Activated B cell treated with CpG ODN at 0.5 μM for 24 hours (primary cell): ENCODE data around the gene TP53I11. TPM values are rescaled to one million over a fixed set of nuclear protein-coding genes. Genes with fewer than 3 reads are reported as not detected.
A peak's percentile ranks its signal among the peaks of the same experiment; 100 is the strongest.

ENCODE experiments used
- ATAC-seq: fragments of 200-7000 bp; cut with Tn5 transposase; one replicate; pipeline ENCODE4 v1.10.0; 2021; ENCODE audit warnings: low read depth, mild to moderate bottlenecking, moderate library complexity
- CTCF ChIA-PET: fragments of 350-600 bp; sonication (Branson Sonifier 250); formaldehyde crosslinking; loops from one replicate; lab custom pipeline; 2021; ENCODE audit warnings: antibody characterized with exemption; lab: Charles Lee
- POLR2A ChIA-PET: fragments of 350-600 bp; sonication (Branson Sonifier 250); formaldehyde crosslinking; loops from one replicate; lab custom pipeline; 2021; ENCODE audit warnings: antibody characterized with exemption; lab: Charles Lee
- DNase-seq: peaks from one replicate; pipeline ENCODE4 v3.0.0; 2022
- H3K27ac Mint-ChIP-seq: one replicate; pipeline ENCODE4 v1.8.0; 2020; ENCODE audit warnings: mixed read lengths
- H3K27me3 Mint-ChIP-seq: one replicate; pipeline ENCODE4 v1.8.0; 2021; ENCODE audit warnings: mixed read lengths
- H3K36me3 Mint-ChIP-seq: one replicate; pipeline ENCODE4 v1.8.0; 2021; ENCODE audit warnings: low read depth, mixed read lengths
- H3K4me1 Mint-ChIP-seq: one replicate; pipeline ENCODE4 v1.8.0; 2021; ENCODE audit warnings: mixed read lengths
- H3K4me3 Mint-ChIP-seq: one replicate; pipeline ENCODE4 v1.8.0; 2020; ENCODE audit warnings: mild to moderate bottlenecking, mixed read lengths
- H3K9me3 Mint-ChIP-seq: one replicate; pipeline ENCODE4 v1.8.0; 2020; ENCODE audit warnings: mixed read lengths
- intact Hi-C: fragments of 100-400 bp; cut with micrococcal nuclease; formaldehyde crosslinking; loops from one replicate; pipeline ENCODE4 v1.15.1; 2024
- total RNA-seq: library from RNA; stranded (reverse); gene quantifications from 2 replicates; pipeline ENCODE4 v1.2.3, GENCODE V29; 2022
- TF ChIP-seq, protein P1 (sequence below): fragments of 200-600 bp; IDR thresholded peaks from one replicate; pipeline ENCODE4 v1.8.0; 2022; ENCODE audit warnings: antibody characterized with exemption, mild to moderate bottlenecking

Gene TP53I11
- total RNA-seq, 1 donor from 2014 or later, result 175 TPM

GRCh38 chr11:44940404-44940803, 10.3 kb downstream of the TP53I11 start:
- Mint-ChIP-seq H3K9me3 (no peaks in the 10 kb centered on the region), H3K27ac (no peak overlapping the region), H3K4me1 (peaks cover 66% of the 10 kb centered on the region), H3K27me3 (no peaks in the 10 kb centered on the region), H3K4me3 (no peak overlapping the region), H3K36me3 (peaks cover 32% of the 10 kb centered on the region)
- intact Hi-C loops, result loop anchor here (5.0 to 10.0 kb wide), 3 partner anchors 37 to 1764 kb away; partner anchors contain the start of genes ARHGAP1, SLC35C1 and ZNF408
- no peak for ATAC-seq
- TF ChIP-seq, protein P1, sequence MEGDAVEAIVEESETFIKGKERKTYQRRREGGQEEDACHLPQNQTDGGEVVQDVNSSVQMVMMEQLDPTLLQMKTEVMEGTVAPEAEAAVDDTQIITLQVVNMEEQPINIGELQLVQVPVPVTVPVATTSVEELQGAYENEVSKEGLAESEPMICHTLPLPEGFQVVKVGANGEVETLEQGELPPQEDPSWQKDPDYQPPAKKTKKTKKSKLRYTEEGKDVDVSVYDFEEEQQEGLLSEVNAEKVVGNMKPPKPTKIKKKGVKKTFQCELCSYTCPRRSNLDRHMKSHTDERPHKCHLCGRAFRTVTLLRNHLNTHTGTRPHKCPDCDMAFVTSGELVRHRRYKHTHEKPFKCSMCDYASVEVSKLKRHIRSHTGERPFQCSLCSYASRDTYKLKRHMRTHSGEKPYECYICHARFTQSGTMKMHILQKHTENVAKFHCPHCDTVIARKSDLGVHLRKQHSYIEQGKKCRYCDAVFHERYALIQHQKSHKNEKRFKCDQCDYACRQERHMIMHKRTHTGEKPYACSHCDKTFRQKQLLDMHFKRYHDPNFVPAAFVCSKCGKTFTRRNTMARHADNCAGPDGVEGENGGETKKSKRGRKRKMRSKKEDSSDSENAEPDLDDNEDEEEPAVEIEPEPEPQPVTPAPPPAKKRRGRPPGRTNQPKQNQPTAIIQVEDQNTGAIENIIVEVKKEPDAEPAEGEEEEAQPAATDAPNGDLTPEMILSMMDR, result no peak
- POLR2A ChIA-PET, result interaction anchor here (0.8 to 1.7 kb wide), 4 partner anchors 10 to 165 kb away, joined by 3 to 8 read pairs (median 4); partner anchors contain the start of gene TP53I11
- CTCF ChIA-PET, result interaction anchor here (0.7 to 24.5 kb wide), 8 partner anchors 9 to 164 kb away, joined by 3 to 1010 read pairs (median 4); partner anchors contain the start of gene TP53I11
- DNase-seq, result no peak

DNA sequence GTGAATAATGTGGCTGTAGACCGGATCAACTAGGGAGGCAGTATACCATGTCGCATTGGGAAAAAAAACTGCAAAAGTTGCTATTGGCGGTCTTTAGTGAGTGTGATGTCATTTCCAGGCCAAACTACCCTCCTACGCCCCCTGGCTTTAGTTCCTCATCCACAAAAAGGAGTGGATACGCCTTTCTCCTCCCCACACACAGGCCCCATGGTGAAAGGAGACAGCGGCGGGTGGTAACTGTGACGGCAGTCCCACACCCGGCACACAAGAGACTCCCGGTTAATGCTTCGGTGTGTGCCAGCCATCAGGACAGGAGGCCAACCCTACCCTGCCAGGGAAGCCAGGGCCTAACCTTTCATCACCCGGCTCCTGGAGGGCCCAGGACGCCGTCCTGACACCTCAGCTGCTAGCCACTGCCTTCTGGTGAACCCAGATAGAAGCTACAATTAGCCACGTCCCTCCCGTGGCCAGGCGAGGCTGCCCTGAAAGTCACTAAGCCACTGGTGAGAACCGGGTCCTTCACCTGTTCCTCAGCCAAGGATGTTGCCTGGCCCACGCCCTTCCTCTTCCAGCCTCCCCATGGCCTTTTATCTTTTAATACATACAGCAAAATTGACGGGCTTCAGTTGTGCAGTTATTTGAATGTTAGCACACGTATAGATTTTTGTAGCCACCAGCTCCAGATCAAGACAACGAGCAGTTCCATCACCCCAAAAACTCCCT, 10.8 kb downstream of the TP53I11 start:
- intact Hi-C loops, result loop anchor here (5.0 to 10.0 kb wide), 3 partner anchors 37 to 1765 kb away; partner anchors contain the start of genes ARHGAP1, SLC35C1 and ZNF408
- TF ChIP-seq, protein P1, result no peak
- H3K4me3 Mint-ChIP-seq, result no peak overlapping the region
- ChIA-PET POLR2A (interaction anchor here (0.8 to 1.7 kb wide), 3 partner anchors 10 to 166 kb away, joined by 3 to 8 read pairs (median 3); no protein-coding TSS in a partner anchor), CTCF (interaction anchor here (1.0 to 24.5 kb wide), 5 partner anchors 9 to 165 kb away, joined by 3 to 1010 read pairs (median 4); no protein-coding TSS in a partner anchor)
- DNase-seq (no peak), ATAC-seq (no peak)
- peaks cover 37% of the 10 kb centered on the region for H3K36me3 Mint-ChIP-seq
- no peaks in the 10 kb centered on the region for H3K27me3 Mint-ChIP-seq
- H3K27ac Mint-ChIP-seq, result peak overlapping the region; percentile 24
- no peaks in the 10 kb centered on the region for H3K9me3 Mint-ChIP-seq
- peaks cover 60% of the 10 kb centered on the region for H3K4me1 Mint-ChIP-seq

DNA sequence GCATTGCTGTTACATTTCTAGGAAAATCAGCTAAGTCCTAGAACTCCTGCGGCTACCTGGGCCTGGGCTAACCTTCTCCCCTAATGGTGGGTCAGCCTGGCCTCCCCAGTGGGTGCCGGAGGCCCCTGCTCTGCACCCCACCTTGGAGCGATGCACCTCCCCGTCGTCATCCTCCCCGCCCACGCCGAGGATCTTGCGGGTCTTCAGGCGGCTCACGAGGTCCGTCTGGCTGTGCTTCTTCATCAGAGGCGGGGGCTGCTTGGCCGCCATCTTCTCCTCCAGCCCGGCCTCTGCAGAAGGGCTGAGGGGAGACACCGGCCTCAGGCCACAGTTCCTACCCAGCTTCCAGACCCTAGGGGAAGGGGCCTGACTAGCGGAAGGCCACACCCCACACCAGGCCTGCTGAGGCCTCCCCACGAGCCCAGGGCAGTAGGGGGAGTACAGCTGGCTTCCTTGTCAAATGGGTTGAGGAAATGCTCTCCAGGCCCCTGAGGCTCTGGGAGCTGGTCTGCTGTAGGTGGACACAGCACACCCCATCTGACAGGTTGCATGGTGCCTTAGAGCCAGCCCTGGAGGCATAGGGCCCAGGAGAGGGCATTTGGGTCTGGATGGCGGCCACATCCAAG, 12.5 kb downstream of the TP53I11 start:
- CTCF ChIA-PET, result interaction anchor here (2.5 to 24.5 kb wide), 4 partner anchors 9 to 166 kb away, joined by 25 to 1010 read pairs (median 52); no protein-coding TSS in a partner anchor
- peaks cover 51% of the 10 kb centered on the region for H3K36me3 Mint-ChIP-seq
- peaks cover 44% of the 10 kb centered on the region for H3K4me1 Mint-ChIP-seq
- no peak for ATAC-seq
- H3K27ac Mint-ChIP-seq, result no peak overlapping the region
- no peak for DNase-seq
- intact Hi-C loops, result no loop called here
- no peaks in the 10 kb centered on the region for H3K9me3 Mint-ChIP-seq
- no peak overlapping the region for H3K4me3 Mint-ChIP-seq
- no peaks in the 10 kb centered on the region for H3K27me3 Mint-ChIP-seq
- POLR2A ChIA-PET, result interaction anchor here (1.0 to 3.1 kb wide), 3 partner anchors 88 to 165 kb away, joined by 3 to 72 read pairs (median 5); no protein-coding TSS in a partner anchor
- TF ChIP-seq, protein P1, result no peak

GRCh38 chr11:44936951-44937543, 13.6 kb downstream of the TP53I11 start:
- CTCF ChIA-PET, result interaction anchor here (0.6 to 24.5 kb wide), 29 partner anchors 9 to 651 kb away, joined by 3 to 1010 read pairs (median 5); partner anchors contain the start of gene TP53I11
- peaks cover 56% of the 10 kb centered on the region for H3K36me3 Mint-ChIP-seq
- TF ChIP-seq, protein P1, result no peak

More at GRCh38 chr11:44936951-44937543, 13.6 kb downstream of the TP53I11 start:
- no peak overlapping the region for H3K27ac Mint-ChIP-seq
- no peak overlapping the region for H3K4me3 Mint-ChIP-seq
- no peaks in the 10 kb centered on the region for H3K9me3 Mint-ChIP-seq
- no peaks in the 10 kb centered on the region for H3K27me3 Mint-ChIP-seq
- POLR2A ChIA-PET, result interaction anchor here (0.9 to 3.1 kb wide), 6 partner anchors 10 to 166 kb away, joined by 3 to 72 read pairs (median 8); partner anchors contain the start of gene TP53I11
- intact Hi-C loops, result loop anchor here (1.0 to 2.0 kb wide), 4 partner anchors 10 to 396 kb away; no protein-coding TSS in a partner anchor
- H3K4me1 Mint-ChIP-seq, result peaks cover 32% of the 10 kb centered on the region
- peak; percentile 4 for ATAC-seq
- DNase-seq, result no peak
